NCI-H510A (cell line): ENCODE results near the gene TEKT3.

ENCODE experiments used
- DNase-seq: peaks from one replicate; lab custom pipeline; 2025; lab: John Stamatoyannopoulos, UW

Gene TEKT3

GRCh38 chr17:15341385-15341849 lies at the start of gene TEKT3:
TSS of gene TEKT3 (minus strand) at chr17:15341597. CDS start at chr17:15331585, 10,012 bp downstream.
- DNase-seq = peak; percentile 55

GRCh38 chr17:15388356-15389041 lies 47.1 kb upstream of the TEKT3 start:
- no peak for DNase-seq

- no peak for DNase-seq
Measured at GRCh38 chr17:15386083-15386482, 44.7 kb upstream of the TEKT3 start.

- no peak for DNase-seq
Measured at GRCh38 chr17:15385305-15385704, 43.9 kb upstream of the TEKT3 start.

GRCh38 chr17:15384142-15384787 lies 42.9 kb upstream of the TEKT3 start:
- DNase-seq = no peak

- no peak for DNase-seq
Measured at GRCh38 chr17:15382914-15383313, 41.5 kb upstream of the TEKT3 start.

- DNase-seq = no peak
Measured at GRCh38 chr17:15381707-15382106, 40.3 kb upstream of the TEKT3 start.

- DNase-seq = no peak
Measured at GRCh38 chr17:15380446-15380845, 39.0 kb upstream of the TEKT3 start.

- no peak for DNase-seq
Measured at GRCh38 chr17:15379659-15380058, 38.3 kb upstream of the TEKT3 start.

- no peak for DNase-seq
Measured at GRCh38 chr17:15378243-15378642, 36.8 kb upstream of the TEKT3 start.

- DNase-seq = no peak
Measured at GRCh38 chr17:15377616-15378015, 36.2 kb upstream of the TEKT3 start.

GRCh38 chr17:15377200-15377599 lies 35.8 kb upstream of the TEKT3 start:
- DNase-seq = no peak

GRCh38 chr17:15371376-15372130 lies 30.2 kb upstream of the TEKT3 start:
- DNase-seq = no peak

- no peak for DNase-seq
Measured at GRCh38 chr17:15368600-15368999, 27.2 kb upstream of the TEKT3 start.

GRCh38 chr17:15366026-15366425 lies 24.6 kb upstream of the TEKT3 start:
- no peak for DNase-seq

- no peak for DNase-seq
Measured at GRCh38 chr17:15364615-15365014, 23.2 kb upstream of the TEKT3 start.

GRCh38 chr17:15363702-15364101 lies 22.3 kb upstream of the TEKT3 start:
- DNase-seq = no peak

- no peak for DNase-seq
Measured at GRCh38 chr17:15361592-15361991, 20.2 kb upstream of the TEKT3 start.

GRCh38 chr17:15361151-15361550 lies 19.8 kb upstream of the TEKT3 start:
- no peak for DNase-seq

GRCh38 chr17:15354256-15354655 lies 12.9 kb upstream of the TEKT3 start:
- DNase-seq = no peak

GRCh38 chr17:15351925-15352324 lies 10.5 kb upstream of the TEKT3 start:
- no peak for DNase-seq

- DNase-seq = no peak
Measured at GRCh38 chr17:15351478-15351840, 10.1 kb upstream of the TEKT3 start.
